ENCODE results near the gene PMP22.

Gene PMP22

DNA sequence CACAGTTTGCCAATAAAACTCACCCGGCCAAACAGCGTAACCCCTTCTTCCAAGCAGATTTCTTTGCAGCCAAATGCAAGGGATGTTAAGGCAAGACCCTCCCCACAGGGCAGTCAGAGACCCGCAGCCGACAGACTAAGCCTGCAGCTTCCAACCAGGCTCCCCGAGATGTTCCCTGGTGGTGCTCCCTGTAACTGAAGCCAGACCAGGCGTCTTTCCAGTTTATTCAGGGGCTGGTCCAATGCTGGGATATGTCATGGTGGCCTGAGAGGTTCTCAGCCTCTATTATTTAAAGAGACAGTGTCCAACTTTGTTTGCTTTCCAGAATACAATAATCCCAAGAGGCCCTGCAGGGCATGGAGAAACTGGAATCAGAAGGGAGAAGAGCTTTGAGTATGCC, at the start of gene PMP22:
TSS of gene PMP22 (minus strand) at position 196 of the 400 bp plus-strand sequence. CDS start 4,599 bp downstream, outside the sequence.
- no peak for DNase-seq

- DNase-seq = no peak
Measured at GRCh38 chr17:15311996-15312395, 46.9 kb upstream of the PMP22 start.

GRCh38 chr17:15309793-15310192, 44.7 kb upstream of the PMP22 start:
- no peak for DNase-seq

DNA sequence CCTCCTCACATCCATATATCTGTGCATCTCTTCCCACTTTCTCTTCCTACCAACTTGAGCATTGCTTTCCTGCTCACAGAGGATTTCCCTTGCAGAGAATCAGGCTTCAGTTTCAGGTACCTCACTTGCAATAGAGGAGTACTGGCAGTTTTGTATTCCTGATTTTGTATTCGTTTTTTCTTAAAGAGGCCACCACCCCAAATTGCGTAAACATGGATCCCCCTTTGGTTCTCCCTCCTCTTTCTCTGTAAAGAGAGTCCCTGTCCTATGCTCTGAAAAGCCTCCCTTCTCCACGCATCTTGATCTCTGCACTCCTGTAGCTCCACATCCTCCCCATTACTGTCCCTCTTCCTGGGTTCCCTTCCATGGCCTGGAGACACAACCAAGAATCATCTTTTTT, 44.1 kb upstream of the PMP22 start:
- no peak for DNase-seq

DNA sequence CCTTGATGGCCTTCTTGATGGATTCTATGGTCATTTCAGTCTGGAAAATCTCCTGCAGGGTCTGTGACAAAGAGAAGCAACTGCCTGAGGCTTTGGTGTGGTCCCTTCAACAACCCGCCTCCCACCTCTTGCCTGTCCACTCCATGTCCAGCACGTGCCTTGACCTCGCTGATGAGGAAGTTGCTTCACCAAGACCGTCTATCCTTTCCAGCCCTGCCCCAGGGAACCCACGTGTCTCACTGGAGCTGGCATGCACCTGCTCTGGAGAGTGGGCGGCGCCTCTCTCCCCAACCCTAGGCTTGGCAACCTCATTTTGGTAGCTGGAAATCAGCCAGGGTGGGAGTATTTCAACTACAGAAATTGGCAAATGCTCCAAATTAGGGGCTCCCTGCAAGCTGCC, 43.6 kb upstream of the PMP22 start:
- DNase-seq = no peak

- DNase-seq = no peak
Measured at GRCh38 chr17:15307710-15308111, 42.6 kb upstream of the PMP22 start.

GRCh38 chr17:15303851-15304250, 38.7 kb upstream of the PMP22 start:
- no peak for DNase-seq

DNA sequence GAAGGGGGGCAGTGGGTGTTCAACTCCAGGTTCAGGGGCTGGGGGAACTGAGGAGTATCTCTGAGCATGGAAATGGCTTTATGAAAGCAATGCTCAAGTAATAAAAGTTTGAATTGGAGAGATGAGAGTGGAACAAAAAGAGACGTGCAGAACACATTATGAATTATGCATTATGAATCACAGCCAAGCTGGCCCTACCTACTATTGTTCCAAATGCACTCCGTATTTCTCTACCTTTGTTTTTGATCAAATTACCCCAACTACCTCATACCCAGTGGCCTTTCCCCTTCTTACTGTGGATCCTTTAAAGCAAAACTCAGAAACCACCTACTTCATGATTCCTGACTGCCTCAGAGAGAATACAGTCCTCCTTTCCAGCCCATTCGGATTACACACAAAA, 38.1 kb upstream of the PMP22 start:
- DNase-seq = no peak

DNA sequence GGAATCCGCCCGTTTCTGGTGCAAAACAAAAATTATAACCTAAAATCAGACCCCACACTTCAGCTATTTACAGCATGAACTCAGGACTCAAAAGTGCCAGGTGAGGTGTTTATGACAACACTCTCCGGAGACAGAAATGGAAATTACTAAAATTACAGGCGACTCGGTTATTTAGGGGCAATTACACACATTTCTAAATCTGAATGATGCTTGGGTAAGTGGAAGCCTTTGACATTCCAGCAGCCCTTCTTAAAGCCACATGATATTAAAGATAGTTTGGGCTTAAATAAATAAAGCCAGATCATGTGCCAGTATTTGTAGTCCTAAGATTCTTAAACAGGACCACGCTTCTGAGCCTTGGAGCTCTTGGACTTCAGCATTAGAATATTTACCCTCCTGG, 36.7 kb upstream of the PMP22 start:
- no peak for DNase-seq

DNA sequence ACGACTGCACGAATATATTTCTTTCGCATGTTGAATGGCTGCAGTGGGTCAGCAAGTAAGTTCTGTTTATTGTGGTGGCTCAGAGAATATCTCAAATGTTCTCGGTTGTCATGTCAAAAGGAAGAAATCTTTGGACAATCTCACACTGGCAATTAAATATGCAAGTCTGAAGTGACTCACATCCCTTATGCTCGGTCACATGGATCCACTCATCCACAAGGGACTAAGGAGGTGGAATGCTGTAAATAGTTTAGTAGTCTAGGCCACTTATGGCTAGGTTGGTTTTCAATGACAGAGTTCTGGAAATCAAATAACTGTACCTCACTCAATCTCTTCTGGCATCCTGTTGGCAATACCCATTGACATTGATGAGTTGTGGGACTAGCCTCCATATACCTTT, 33.0 kb upstream of the PMP22 start:
- no peak for DNase-seq

DNA sequence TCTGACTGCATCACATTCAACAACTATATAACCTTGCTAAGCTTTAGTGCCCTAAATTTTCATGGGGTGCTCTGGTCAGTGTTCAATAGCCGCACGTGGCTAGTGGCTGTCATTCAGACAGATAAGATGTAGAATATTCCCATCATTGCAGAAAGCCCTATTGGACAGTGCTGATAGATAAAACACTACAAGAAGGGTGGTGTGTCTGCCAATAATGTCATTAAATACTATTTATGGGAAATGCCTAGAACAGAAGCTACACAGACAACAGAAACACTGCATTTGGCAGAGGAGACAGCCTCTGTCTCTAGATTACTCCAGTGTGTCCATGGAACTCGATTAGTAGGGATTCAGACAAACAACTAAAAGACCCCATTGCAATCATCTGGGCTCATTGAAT, 28.4 kb upstream of the PMP22 start:
- no peak for DNase-seq

- no peak for DNase-seq
Measured at GRCh38 chr17:15291674-15292361, 26.7 kb upstream of the PMP22 start.

DNA sequence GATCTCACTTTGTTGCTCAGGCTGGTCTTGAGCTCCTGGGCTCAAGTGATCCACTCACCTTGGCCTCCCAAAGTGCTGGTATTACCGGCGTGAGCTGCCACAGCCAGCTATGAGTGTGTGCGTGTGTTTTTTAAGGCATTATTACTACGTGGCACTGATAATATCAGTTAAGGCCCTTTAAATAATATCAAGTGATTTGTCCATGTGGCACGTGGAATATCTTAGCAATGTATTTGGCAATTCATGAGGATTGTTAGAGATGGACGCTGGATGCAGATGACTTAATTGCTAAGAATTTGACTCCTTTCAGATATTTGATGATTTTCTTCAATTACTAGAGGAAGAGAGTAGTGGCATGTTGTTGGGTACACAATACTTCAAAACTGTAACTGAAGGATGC, 25.5 kb upstream of the PMP22 start:
- no peak for DNase-seq

- no peak for DNase-seq
Measured at GRCh38 chr17:15289285-15290183, 24.4 kb upstream of the PMP22 start.

DNA sequence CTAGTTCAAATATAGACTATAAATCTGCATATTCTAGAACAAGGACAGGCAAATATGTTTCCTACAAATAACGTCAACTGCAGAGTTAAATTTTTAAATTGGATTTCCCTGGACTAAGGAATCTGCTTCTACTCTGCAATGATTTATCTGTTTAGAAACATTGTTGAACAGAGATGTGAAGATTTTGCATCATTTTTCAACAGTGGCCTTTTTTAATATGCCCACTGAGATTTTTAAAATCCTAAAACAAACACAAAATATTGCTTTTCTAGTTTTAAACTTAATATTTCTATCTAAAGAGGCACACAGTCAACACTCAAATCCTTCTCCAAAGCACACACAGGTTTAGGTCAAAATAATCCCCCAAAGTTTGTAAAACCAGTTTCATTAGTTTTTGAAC, 23.7 kb upstream of the PMP22 start:
- no peak for DNase-seq

GRCh38 chr17:15287538-15288267, 22.6 kb upstream of the PMP22 start:
- no peak for DNase-seq

- DNase-seq = no peak
Measured at GRCh38 chr17:15285466-15285865, 20.3 kb upstream of the PMP22 start.

DNA sequence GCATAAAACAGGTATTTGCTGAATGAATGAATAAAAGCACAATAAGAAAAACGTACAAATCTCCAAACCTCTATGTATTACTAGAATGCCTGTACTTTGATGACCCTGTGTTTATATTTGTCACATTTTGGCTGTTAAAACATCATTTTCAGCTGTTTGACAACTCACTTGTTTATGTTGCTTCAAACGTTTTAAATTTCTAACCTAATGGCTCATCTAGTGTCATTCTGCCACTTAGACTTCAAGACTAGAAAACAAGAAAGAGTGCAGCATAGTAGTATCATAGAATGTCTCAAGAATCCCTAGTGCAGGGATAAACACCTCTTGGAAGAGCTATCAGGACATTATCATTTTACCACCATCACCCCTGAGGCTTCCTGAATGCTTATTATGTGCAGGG, 19.4 kb upstream of the PMP22 start:
- no peak for DNase-seq

DNA sequence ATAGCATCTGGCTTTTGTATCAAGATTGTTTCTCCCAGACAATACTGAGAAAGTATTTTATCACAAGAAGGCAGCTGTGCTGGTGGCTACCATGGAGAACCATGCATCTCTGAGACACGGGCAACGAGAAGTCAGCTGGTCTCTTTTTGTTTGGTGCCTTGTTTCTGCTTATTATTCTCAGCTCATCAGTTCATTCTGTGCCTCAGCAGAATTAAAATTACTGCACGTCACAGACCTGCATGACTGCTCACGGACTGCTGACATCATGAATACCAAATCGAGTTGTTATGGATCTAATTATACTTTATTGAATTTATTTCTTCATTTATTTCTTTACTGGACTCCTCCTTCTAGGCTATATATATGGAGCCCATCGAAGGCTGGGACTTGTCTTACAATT, 19.0 kb upstream of the PMP22 start:
- no peak for DNase-seq

GRCh38 chr17:15281909-15282308, 16.8 kb upstream of the PMP22 start:
- DNase-seq = no peak

DNA sequence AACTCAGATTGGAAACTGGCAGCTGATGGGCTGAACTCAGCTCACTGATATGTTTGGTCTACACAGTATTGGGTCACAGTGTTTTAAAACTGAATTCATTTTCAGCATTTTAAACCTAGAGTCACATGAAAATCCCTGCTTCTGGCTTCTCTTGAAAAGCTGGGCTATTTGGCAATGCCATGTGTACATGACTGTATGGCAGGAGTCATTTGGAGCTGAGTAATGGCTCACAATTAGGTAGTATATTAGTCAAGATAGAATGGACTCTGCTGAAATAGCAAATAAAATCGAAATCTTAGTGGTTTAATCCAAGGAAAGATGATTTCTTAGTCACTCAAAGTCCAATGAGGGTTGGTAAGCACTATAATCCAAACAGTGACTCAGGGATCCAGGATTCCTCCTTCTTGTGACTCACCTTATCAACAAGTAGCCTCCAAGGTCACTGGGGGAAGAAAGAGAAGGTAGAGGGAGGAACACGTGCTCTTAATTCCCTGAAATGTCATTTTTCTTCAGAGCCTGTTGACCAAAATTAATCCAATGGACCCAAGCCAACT, 13.9 kb upstream of the PMP22 start:
- no peak for DNase-seq

DNA sequence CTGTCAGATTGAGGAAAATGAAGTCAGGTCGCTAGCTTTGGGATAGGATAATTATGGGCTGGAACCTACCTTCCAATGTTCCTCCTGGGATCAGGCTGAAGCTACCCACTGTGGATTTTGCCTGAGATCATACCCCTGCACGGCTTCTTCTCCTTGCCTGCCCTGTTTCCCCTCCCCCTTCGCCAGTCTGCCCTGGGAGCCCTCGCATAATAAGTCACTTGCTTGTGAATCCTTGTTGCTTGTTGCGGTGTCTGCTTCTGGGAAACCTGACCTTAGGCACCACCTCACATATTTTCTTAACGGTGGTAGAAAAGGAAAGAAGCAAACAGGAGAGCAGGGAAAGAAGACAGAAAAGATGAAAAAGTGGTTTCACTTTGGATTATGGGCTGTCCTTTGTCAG, 13.3 kb upstream of the PMP22 start:
- DNase-seq = no peak

- DNase-seq = no peak
Measured at GRCh38 chr17:15274017-15274416, 8.9 kb upstream of the PMP22 start.
